ENCODE measurements around the gene ATP11A. TPM values are rescaled to one million over a fixed set of nuclear protein-coding genes. Genes with fewer than 3 reads are reported as not detected.
"Not testable (repeated sequence)": the region's sequence is repeated elsewhere in the genome, so short reads cannot be mapped to it uniquely, and the experiment has no call there.

Gene ATP11A
- total and polyA plus RNA-seq, 9 donors, result 11.9 to 26.7 (median 21.3) TPM

DNA sequence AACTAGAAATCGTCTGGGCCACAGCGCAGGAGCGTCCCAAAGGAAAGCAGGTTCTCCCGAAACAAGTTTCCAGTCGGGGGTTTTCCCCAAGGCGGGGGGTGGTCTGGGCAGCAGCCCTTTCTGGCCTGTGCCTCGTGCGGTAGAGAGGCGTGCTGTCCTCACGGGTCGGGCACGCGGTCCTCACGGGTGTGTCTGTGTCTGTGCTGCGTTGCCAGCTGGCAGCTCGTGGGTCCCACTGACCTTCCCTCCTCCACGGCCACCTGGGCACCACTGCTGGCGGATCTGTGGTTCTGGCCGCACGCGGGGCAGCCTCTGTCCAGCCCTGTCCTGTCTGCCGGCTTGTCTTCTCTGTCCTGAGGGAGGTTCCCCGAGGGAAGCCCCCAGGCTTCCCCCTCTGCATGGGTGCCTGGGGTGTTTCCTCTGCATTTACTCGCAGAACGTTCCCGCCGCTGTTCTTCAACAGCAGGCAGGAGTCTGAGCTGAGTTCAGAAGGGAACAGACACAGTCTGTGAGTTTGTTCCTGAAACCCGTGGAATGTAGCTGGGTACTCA, 181.0 kb downstream of the ATP11A start:
- Histone ChIP-seq H3K4me3 (ENCODE audit: low read length) (no peak overlapping the region), H3K36me3 (ENCODE audit: control insufficient read depth, insufficient read depth, low read length) (peaks cover 18% of the 10 kb centered on the region), H3K27me3 (ENCODE audit: control insufficient read depth, insufficient read depth, low read length) (no peaks in the 10 kb centered on the region), H3K4me1 (ENCODE audit: control insufficient read depth, insufficient read depth, low read length) (peaks cover 9% of the 10 kb centered on the region), H3K27ac (ENCODE audit: low read length) (no peak overlapping the region), H3K9me3 (replicated peaks; ENCODE audit: control insufficient read depth, low read depth, low read length) (no peaks in the 10 kb centered on the region)
- 82% methylated on average over 26 of the region's 28 CpGs for WGBS (ENCODE audit: insufficient coverage)
- DNase-seq, result no peak

DNA sequence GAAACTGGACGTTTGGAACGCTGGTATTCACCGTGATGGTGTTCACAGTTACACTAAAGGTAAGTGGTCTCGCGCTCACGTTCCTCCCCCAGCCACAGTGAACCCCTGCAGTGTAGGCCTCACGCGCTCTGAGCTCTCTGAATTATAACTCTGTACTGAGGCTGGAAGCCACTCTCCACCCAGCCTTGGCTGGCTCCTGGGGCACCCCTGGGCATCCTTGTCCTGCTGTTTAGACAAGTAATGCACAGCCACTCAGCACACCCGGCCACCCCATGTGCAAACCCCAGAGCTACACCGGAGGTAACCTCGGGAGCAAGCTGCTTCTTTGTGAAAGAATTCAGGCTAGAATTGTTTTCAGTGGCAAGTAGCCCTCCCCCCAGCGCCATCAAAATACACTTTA, 181.9 kb downstream of the ATP11A start:
- 95% methylated on average over 8 of the region's 12 CpGs for WGBS (ENCODE audit: insufficient coverage)
- Histone ChIP-seq H3K27me3 (ENCODE audit: control insufficient read depth, insufficient read depth, low read length) (no peaks in the 10 kb centered on the region), H3K4me3 (ENCODE audit: low read length) (no peak overlapping the region), H3K36me3 (ENCODE audit: control insufficient read depth, insufficient read depth, low read length) (peaks cover 25% of the 10 kb centered on the region), H3K27ac (ENCODE audit: low read length) (no peak overlapping the region), H3K4me1 (ENCODE audit: control insufficient read depth, insufficient read depth, low read length) (peaks cover 9% of the 10 kb centered on the region), H3K9me3 (replicated peaks; ENCODE audit: control insufficient read depth, low read depth, low read length) (no peaks in the 10 kb centered on the region)
- DNase-seq, result no peak

DNA sequence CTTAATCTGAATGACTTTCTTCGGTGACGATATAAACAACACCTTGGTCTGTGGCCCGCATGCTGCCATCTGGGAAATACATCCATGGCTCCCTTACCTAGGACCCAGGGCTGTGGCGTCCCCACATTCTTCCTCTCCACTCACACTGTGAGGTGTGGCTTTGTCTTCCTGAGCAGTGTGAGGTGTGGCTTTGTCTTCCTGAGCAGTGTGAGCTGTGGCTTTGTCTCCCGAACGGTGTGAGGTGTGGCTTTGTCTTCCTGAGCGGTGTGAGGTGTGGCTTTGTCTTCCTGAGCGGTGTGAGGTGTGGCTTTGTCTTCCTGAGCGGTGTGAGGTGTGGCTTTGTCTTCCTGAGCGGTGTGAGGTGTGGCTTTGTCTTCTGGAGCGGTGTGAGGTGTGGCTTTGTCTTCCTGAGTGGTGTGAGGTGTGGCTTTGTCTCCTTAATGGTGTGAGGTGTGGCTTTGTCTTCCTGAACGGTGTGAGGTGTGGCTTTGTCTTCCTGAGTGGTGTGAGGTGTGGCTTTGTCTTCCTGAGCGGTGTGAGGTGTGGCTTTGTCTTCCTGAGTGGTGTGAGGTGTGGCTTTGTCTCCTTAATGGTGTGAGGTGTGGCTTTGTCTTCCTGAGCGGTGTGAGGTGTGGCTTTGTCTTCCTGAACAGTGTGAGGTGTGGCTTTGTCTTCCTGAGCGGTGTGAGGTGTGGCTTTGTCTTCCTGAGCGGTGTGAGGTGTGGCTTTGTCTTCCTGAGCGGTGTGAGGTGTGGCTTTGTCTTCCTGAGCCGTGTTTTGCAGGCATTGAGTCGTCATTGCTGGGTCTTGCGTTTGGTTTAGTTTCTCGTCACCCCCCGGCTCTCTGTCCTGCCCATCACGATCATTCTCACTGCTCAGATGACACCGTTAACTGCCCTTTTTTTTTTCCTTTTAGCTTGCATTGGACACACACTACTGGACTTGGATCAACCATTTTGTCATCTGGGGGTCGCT, 183.1 kb downstream of the ATP11A start:
- not testable (repeated sequence) for H3K27me3 ChIP-seq (ENCODE audit: control insufficient read depth, insufficient read depth, low read length); H3K9me3 ChIP-seq (replicated peaks; ENCODE audit: control insufficient read depth, low read depth, low read length); DNase-seq; H3K27ac ChIP-seq (ENCODE audit: low read length); H3K4me3 ChIP-seq (ENCODE audit: low read length); H3K4me1 ChIP-seq (ENCODE audit: control insufficient read depth, insufficient read depth, low read length)
- WGBS (ENCODE audit: insufficient coverage), result 66% methylated on average over 11 of the region's 25 CpGs
- peaks cover 27% of the 10 kb centered on the region for H3K36me3 ChIP-seq (ENCODE audit: control insufficient read depth, insufficient read depth, low read length)

DNA sequence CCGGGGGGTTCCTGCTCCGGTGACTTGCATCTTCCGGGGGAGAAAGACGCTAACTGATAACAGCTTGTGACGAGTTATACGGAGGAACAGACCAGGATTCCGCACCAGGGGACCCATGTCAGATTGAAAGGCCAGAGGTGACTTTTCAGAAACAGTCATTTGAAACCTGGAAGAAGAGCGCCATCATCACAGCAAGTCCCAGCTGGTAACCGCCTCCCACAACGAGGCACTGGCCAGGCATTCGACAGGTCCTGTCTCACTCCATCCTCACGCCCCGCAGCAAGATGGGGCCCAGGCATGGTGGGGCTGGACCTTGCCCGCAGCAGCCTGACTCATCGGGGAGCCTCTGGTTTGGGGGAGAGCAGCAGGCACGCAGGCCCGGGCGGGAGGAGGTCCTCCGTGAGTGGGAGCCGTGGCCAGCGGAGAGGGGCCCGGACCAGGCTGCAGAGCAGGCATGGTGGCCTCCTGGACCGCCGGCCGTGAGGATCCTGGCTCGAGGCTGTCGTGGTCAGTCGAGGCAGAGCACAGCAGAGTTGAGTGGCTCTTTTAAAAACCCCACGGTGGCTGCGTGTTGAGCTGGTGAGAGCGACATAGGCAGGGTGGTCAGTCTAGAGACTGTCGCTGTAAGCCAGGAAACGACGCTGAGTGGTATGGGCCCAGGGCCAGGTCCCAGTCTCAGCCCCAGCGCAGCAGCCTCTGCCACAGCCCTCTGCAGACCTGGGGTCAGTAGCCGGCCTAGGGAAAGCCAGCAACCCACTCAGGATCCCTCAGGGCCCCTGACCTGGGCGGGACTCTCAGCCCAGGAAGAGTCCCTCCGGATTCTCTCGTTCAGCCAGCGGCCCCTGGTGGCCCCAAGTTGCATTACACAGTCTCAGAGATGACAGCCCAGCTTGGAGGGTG, 184.3 kb downstream of the ATP11A start:
- H3K27me3 ChIP-seq (ENCODE audit: control insufficient read depth, insufficient read depth, low read length), result no peaks in the 10 kb centered on the region
- peaks cover 9% of the 10 kb centered on the region for H3K4me1 ChIP-seq (ENCODE audit: control insufficient read depth, insufficient read depth, low read length)
- peak; percentile 82 for DNase-seq
- no peaks in the 10 kb centered on the region for H3K9me3 ChIP-seq (replicated peaks; ENCODE audit: control insufficient read depth, low read depth, low read length)
- H3K4me3 ChIP-seq (ENCODE audit: low read length), result no peak overlapping the region
- H3K27ac ChIP-seq (ENCODE audit: low read length), result peak overlapping the region; percentile 26
- 61% methylated on average over 37 of the region's 40 CpGs for WGBS (ENCODE audit: insufficient coverage)
- H3K36me3 ChIP-seq (ENCODE audit: control insufficient read depth, insufficient read depth, low read length), result peaks cover 30% of the 10 kb centered on the region

DNA sequence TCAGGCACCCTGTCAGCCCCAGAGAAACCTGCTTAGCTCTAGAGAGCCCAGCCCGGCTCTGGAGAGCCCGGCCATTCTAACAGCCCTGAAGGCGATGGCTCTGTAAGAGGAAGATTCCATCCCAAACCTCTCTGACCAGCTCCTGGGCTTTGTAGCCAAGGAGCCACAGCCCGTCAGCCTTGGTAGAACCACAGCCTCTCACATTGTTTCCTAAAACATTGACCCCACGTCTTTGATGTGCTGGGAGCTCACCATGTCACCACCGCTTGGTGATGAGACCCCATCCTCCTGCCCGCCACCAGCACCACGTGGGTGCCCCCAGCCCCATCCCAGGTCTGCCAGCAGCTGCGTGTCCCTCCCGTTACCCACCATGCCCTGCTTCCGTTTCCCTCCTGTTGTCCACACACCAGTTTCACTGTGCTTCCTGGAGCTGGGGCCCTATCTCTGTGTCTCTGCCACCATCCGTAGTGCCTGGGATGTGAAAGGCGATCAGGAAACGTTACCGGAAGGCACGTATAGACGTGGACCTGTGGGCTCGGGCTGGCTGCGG, 185.0 kb downstream of the ATP11A start:
- Histone ChIP-seq H3K9me3 (replicated peaks; ENCODE audit: control insufficient read depth, low read depth, low read length) (no peaks in the 10 kb centered on the region), H3K27ac (ENCODE audit: low read length) (no peak overlapping the region), H3K4me1 (ENCODE audit: control insufficient read depth, insufficient read depth, low read length) (peaks cover 4% of the 10 kb centered on the region), H3K36me3 (ENCODE audit: control insufficient read depth, insufficient read depth, low read length) (peaks cover 30% of the 10 kb centered on the region), H3K27me3 (ENCODE audit: control insufficient read depth, insufficient read depth, low read length) (no peaks in the 10 kb centered on the region), H3K4me3 (ENCODE audit: low read length) (no peak overlapping the region)
- DNase-seq, result no peak
- 82% methylated on average over 19 of the region's 19 CpGs for WGBS (ENCODE audit: insufficient coverage)

DNA sequence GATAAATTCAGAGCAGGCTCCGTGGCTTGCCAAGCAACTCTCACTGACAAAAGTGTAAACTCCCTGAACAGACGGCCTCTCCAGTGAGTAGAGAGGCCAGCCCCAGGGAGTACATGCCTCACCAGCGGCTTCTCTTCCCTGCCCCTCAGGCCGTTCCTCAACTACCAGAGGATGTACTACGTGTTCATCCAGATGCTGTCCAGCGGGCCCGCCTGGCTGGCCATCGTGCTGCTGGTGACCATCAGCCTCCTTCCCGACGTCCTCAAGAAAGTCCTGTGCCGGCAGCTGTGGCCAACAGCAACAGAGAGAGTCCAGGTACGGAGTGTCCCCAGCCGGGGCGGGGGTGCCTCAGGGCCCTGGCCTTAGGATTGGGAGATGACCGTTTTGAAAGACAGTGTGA, 185.8 kb downstream of the ATP11A start:
- Histone ChIP-seq H3K27ac (ENCODE audit: low read length) (no peak overlapping the region), H3K36me3 (ENCODE audit: control insufficient read depth, insufficient read depth, low read length) (peaks cover 38% of the 10 kb centered on the region), H3K9me3 (replicated peaks; ENCODE audit: control insufficient read depth, low read depth, low read length) (no peaks in the 10 kb centered on the region), H3K27me3 (ENCODE audit: control insufficient read depth, insufficient read depth, low read length) (no peaks in the 10 kb centered on the region), H3K4me1 (ENCODE audit: control insufficient read depth, insufficient read depth, low read length) (peaks cover 4% of the 10 kb centered on the region), H3K4me3 (ENCODE audit: low read length) (no peak overlapping the region)
- 81% methylated on average over 15 of the region's 15 CpGs for WGBS (ENCODE audit: insufficient coverage)
- DNase-seq, result no peak

DNA sequence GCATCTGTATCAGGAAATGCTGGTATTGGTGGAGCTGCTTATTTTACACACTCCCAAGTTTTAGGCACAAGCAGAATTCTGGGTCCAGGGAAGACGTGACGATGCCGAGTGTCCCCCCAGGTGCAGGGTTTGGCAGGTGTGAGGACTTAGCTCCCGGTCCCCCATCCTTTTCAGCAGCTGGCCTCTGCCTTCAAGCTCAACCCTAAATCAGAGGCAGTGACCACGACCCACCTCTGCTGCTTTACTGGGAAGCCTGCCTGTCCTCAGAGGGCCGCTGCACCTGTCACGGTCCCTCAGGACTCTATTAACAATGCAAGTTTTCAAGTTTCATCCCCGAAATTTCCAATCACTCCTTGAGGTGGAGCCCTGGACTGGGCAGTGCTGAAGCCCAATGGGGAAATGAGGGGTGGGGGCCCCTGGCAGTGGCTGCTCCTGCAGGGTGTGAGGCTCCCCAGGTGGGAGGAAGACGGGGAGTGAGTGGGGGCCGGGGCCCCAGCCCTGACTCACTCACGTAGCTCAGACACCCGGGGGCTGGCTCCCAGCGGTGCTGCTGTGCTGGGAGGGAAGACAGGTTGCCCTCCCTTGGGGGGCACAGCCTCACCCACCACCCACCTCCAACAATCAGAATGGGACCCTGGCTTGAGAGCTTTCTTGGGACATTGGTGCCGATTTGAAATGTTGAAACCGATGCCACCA, 186.6 kb downstream of the ATP11A start:
- no peak overlapping the region for H3K27ac ChIP-seq (ENCODE audit: low read length)
- no peaks in the 10 kb centered on the region for H3K27me3 ChIP-seq (ENCODE audit: control insufficient read depth, insufficient read depth, low read length)
- no peak for DNase-seq
- no peak overlapping the region for H3K4me3 ChIP-seq (ENCODE audit: low read length)
- peaks cover 4% of the 10 kb centered on the region for H3K4me1 ChIP-seq (ENCODE audit: control insufficient read depth, insufficient read depth, low read length)
- no peaks in the 10 kb centered on the region for H3K9me3 ChIP-seq (replicated peaks; ENCODE audit: control insufficient read depth, low read depth, low read length)
- H3K36me3 ChIP-seq (ENCODE audit: control insufficient read depth, insufficient read depth, low read length), result peaks cover 46% of the 10 kb centered on the region
- 63% methylated on average over 10 of the region's 15 CpGs for WGBS (ENCODE audit: insufficient coverage)

DNA sequence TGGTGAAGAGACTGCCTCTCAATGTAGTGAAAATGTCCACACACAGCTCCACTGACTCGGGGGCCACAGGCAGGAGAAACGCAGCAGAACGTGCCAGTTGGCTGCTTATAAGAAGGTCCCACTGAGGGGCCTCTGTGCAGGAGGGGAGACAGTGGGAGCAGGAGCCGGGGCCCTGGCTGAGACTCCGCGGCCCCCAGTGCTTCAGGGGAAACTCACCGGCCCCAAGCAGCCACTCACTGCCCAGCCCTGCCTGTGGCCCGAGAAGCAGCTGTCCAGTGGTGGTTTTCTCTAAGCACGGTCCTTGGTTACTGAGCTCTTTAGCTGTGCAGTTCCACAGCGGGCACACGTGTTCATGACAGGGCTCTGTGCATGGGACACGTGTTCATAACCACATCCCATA, 187.2 kb downstream of the ATP11A start:
- H3K27ac ChIP-seq (ENCODE audit: low read length), result no peak overlapping the region
- peaks cover 4% of the 10 kb centered on the region for H3K4me1 ChIP-seq (ENCODE audit: control insufficient read depth, insufficient read depth, low read length)
- no peak overlapping the region for H3K4me3 ChIP-seq (ENCODE audit: low read length)
- WGBS (ENCODE audit: insufficient coverage), result 70% methylated on average over 12 of the region's 12 CpGs
- H3K36me3 ChIP-seq (ENCODE audit: control insufficient read depth, insufficient read depth, low read length), result peaks cover 52% of the 10 kb centered on the region
- H3K27me3 ChIP-seq (ENCODE audit: control insufficient read depth, insufficient read depth, low read length), result no peaks in the 10 kb centered on the region
- no peaks in the 10 kb centered on the region for H3K9me3 ChIP-seq (replicated peaks; ENCODE audit: control insufficient read depth, low read depth, low read length)
- DNase-seq, result no peak

DNA sequence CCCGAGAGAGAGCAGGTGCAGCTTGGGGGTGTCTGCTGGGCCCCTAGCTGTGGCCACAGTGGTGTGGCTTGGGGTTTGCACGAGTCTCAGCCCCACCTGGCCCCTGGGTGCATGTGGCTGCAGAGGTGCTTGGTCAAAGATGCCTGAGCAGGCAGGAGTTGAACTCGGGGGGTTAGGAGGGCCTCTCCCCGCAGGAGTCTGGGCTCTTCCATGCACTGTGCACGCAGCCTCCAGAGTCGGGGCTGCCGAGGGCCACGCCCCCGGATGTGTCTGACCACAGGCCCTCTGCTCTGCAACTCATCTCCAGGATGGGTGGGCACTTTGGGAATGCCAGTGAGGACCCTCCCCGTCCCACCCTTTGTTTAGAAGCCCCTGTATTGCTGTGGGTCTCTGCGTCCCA, 187.7 kb downstream of the ATP11A start:
- Histone ChIP-seq H3K4me3 (ENCODE audit: low read length) (no peak overlapping the region), H3K27ac (ENCODE audit: low read length) (no peak overlapping the region), H3K9me3 (replicated peaks; ENCODE audit: control insufficient read depth, low read depth, low read length) (no peaks in the 10 kb centered on the region), H3K27me3 (ENCODE audit: control insufficient read depth, insufficient read depth, low read length) (no peaks in the 10 kb centered on the region), H3K36me3 (ENCODE audit: control insufficient read depth, insufficient read depth, low read length) (peaks cover 56% of the 10 kb centered on the region), H3K4me1 (ENCODE audit: control insufficient read depth, insufficient read depth, low read length) (peaks cover 4% of the 10 kb centered on the region)
- DNase-seq, result no peak
- 93% methylated on average over 10 of the region's 11 CpGs for WGBS (ENCODE audit: insufficient coverage)
